Astrocyte (in vitro differentiated cells and primary cell): ENCODE results near the gene USP17L30. TPM values are rescaled to one million over a fixed set of nuclear protein-coding genes. Genes with fewer than 3 reads are reported as not detected.
"Not testable (repeated sequence)": the region's sequence is repeated elsewhere in the genome, so short reads cannot be mapped to it uniquely, and the experiment has no call there.

ENCODE experiments used
- DNase-seq: peaks from one replicate; pipeline ENCODE4 v3.0.0-alpha.2; 2010; ENCODE audit warnings: low read depth
- FAIRE-seq: peaks from 2 replicates; lab custom pipeline; 2011; peaks lifted over from hg19 to GRCh38; lab: Jason Lieb, UNC
- H2AFZ ChIP-seq: 2 replicates; pipeline ENCODE4 v1.6.0; 2012; ENCODE audit warnings: low read depth, low read length, inconsistent platforms
- H3K27ac ChIP-seq: 2 replicates; pipeline ENCODE4 v1.5.1; 2011; ENCODE audit warnings: low read depth, low read length, inconsistent platforms
- H3K27me3 ChIP-seq: 2 replicates; pipeline ENCODE4 v1.6.0; 2011; ENCODE audit warnings: low read length, inconsistent platforms; ENCODE audit not compliant: insufficient read depth
- H3K36me3 ChIP-seq: 2 replicates; pipeline ENCODE4 v1.5.1; 2011; ENCODE audit warnings: low read length, inconsistent platforms; ENCODE audit not compliant: insufficient read depth
- H3K4me1 ChIP-seq: 2 replicates; pipeline ENCODE4 v1.5.1; 2011; ENCODE audit warnings: low read length, inconsistent platforms; ENCODE audit not compliant: insufficient read depth
- H3K4me2 ChIP-seq: 2 replicates; pipeline ENCODE4 v1.6.0; 2012; ENCODE audit warnings: low read length, inconsistent platforms
- H3K4me3 ChIP-seq: 2 replicates; pipeline ENCODE4 v1.5.1; 2011; ENCODE audit warnings: low read depth, mild to moderate bottlenecking, low read length, inconsistent platforms; ENCODE audit not compliant: insufficient read depth
- H3K79me2 ChIP-seq: 2 replicates; pipeline ENCODE4 v1.6.0; 2012; ENCODE audit warnings: mild to moderate bottlenecking, low read length, inconsistent platforms; ENCODE audit not compliant: insufficient read depth
- H3K9ac ChIP-seq: 2 replicates; pipeline ENCODE4 v1.6.0; 2012; ENCODE audit warnings: mild to moderate bottlenecking, low read length, inconsistent platforms
- H3K9me3 ChIP-seq: 2 replicates; pipeline ENCODE4 v1.5.1; 2012; ENCODE audit warnings: low read depth, mild to moderate bottlenecking, low read length, inconsistent platforms; ENCODE audit not compliant: insufficient read depth
- H4K20me1 ChIP-seq: 2 replicates; pipeline ENCODE4 v1.6.0; 2012; ENCODE audit warnings: low read length, inconsistent platforms; ENCODE audit not compliant: insufficient read depth
- H3K27ac Mint-ChIP-seq: one replicate; pipeline ENCODE4 v1.8.0; 2021; ENCODE audit warnings: mild to moderate bottlenecking, mixed read lengths; ENCODE audit not compliant: unreplicated experiment
- H3K27me3 Mint-ChIP-seq: one replicate; pipeline ENCODE4 v1.8.0; 2021; ENCODE audit warnings: low read depth, mixed read lengths; ENCODE audit not compliant: unreplicated experiment
- H3K36me3 Mint-ChIP-seq: one replicate; pipeline ENCODE4 v1.8.0; 2021; ENCODE audit warnings: low read depth, mixed read lengths; ENCODE audit not compliant: unreplicated experiment
- H3K4me1 Mint-ChIP-seq: one replicate; pipeline ENCODE4 v1.8.0; 2021; ENCODE audit warnings: low read depth, mixed read lengths; ENCODE audit not compliant: unreplicated experiment
- H3K4me3 Mint-ChIP-seq: one replicate; pipeline ENCODE4 v1.8.0; 2021; ENCODE audit warnings: mild to moderate bottlenecking, moderate library complexity, mixed read lengths; ENCODE audit not compliant: unreplicated experiment
- H3K9me3 Mint-ChIP-seq: one replicate; pipeline ENCODE4 v1.8.0; 2021; ENCODE audit warnings: mild to moderate bottlenecking, mixed read lengths; ENCODE audit not compliant: unreplicated experiment
- EZH2 ChIP-seq: IDR thresholded peaks from 2 replicates; pipeline ENCODE4 v1.6.1; 2012; ENCODE audit warnings: mild to moderate bottlenecking, low read length, inconsistent platforms; ENCODE audit not compliant: insufficient read depth
- total RNA-seq: library from RNA; stranded (reverse); gene quantifications from 2 replicates; pipeline ENCODE4 v1.2.1, GENCODE V29; 2021
- TF ChIP-seq, protein P1 (sequence below): IDR thresholded peaks from 2 replicates; pipeline ENCODE4 v1.5.1; 2011; ENCODE audit warnings: low read depth, mild to moderate bottlenecking, inconsistent platforms, low read length, moderate library complexity; ENCODE audit not compliant: insufficient read depth

The USP17L30 gene
- total RNA-seq, 1 donor from 2014 or later, result not detected

DNA sequence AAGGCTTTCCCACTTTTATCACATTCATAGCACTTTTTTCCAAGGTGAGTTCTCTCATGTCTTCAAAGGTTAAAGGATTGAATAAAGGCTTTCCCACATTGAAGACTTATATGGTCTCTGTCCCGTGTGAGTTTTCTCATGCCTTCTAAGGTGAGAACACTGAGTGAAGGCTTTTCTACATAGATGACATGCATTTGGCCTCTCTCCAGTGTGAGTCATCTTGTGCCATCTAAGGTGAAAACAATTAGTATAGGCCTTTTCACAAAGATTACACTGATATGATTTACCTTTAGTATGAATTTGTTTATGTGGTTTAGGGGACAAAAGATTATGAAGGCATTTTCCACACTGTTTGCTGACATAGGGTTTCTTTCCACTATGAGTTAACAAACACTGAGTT, 21.2 kb downstream of the USP17L30 start:
- Histone ChIP-seq H3K27me3 (no peaks in the 10 kb centered on the region), H3K4me3 (no peak overlapping the region), H3K27ac (no peak overlapping the region), H3K4me2 (no peak overlapping the region), H3K36me3 (no peaks in the 10 kb centered on the region), H2AFZ (no peak overlapping the region), H3K4me1 (no peaks in the 10 kb centered on the region), H4K20me1 (no peaks in the 10 kb centered on the region), H3K9me3 (no peaks in the 10 kb centered on the region), H3K9ac (no peak overlapping the region), H3K79me2 (no peaks in the 10 kb centered on the region)
- no peaks in the 10 kb centered on the region for H3K36me3 Mint-ChIP-seq
- no peak overlapping the region for H3K27ac Mint-ChIP-seq
- peaks cover 3% of the 10 kb centered on the region for H3K4me1 Mint-ChIP-seq
- TF ChIP-seq, protein P1, sequence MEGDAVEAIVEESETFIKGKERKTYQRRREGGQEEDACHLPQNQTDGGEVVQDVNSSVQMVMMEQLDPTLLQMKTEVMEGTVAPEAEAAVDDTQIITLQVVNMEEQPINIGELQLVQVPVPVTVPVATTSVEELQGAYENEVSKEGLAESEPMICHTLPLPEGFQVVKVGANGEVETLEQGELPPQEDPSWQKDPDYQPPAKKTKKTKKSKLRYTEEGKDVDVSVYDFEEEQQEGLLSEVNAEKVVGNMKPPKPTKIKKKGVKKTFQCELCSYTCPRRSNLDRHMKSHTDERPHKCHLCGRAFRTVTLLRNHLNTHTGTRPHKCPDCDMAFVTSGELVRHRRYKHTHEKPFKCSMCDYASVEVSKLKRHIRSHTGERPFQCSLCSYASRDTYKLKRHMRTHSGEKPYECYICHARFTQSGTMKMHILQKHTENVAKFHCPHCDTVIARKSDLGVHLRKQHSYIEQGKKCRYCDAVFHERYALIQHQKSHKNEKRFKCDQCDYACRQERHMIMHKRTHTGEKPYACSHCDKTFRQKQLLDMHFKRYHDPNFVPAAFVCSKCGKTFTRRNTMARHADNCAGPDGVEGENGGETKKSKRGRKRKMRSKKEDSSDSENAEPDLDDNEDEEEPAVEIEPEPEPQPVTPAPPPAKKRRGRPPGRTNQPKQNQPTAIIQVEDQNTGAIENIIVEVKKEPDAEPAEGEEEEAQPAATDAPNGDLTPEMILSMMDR, result no peak
- TF ChIP-seq EZH2, result no peak
- no peaks in the 10 kb centered on the region for H3K9me3 Mint-ChIP-seq
- DNase-seq (no peak), FAIRE-seq (no peak)
- H3K4me3 Mint-ChIP-seq, result no peak overlapping the region
- H3K27me3 Mint-ChIP-seq, result peaks cover 5% of the 10 kb centered on the region

DNA sequence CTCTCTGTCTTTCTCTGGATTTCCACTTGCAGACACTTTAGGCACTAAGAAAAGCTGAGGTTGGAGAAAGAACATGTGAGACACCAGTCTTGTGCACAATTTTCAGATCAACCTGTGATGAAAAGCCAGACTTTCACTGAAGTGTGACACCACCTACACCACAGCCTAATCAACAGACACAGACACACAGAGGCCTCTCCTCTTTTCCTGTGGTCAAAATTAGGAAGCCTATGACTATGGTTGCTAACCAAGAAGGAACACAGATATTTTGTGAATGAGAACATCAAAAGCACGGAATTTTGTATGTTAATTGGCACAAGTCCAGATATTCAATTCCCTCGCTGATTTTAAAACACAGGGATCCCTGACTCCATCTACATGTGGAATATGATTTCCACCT, 26.1 kb downstream of the USP17L30 start:
- not testable (repeated sequence) for H3K27me3 Mint-ChIP-seq, H3K9me3 ChIP-seq, H3K36me3 ChIP-seq, H3K9ac ChIP-seq, H2AFZ ChIP-seq, H3K4me1 ChIP-seq, H3K4me2 ChIP-seq, H3K9me3 Mint-ChIP-seq, H3K27me3 ChIP-seq, H3K36me3 Mint-ChIP-seq, H3K79me2 ChIP-seq, DNase-seq, H3K4me1 Mint-ChIP-seq, H4K20me1 ChIP-seq, H3K27ac Mint-ChIP-seq, FAIRE-seq, H3K27ac ChIP-seq, H3K4me3 Mint-ChIP-seq, H3K4me3 ChIP-seq

GRCh38 chr4:9405774-9406173, 42.8 kb downstream of the USP17L30 start:
- H3K36me3 Mint-ChIP-seq, FAIRE-seq, H3K27ac Mint-ChIP-seq, H3K27me3 Mint-ChIP-seq, H3K4me3 ChIP-seq, H2AFZ ChIP-seq, H3K9ac ChIP-seq, DNase-seq, H3K4me1 Mint-ChIP-seq, H3K36me3 ChIP-seq, H3K4me2 ChIP-seq, H3K79me2 ChIP-seq, H4K20me1 ChIP-seq, H3K9me3 Mint-ChIP-seq, H3K9me3 ChIP-seq, H3K4me1 ChIP-seq, H3K27me3 ChIP-seq, H3K27ac ChIP-seq, H3K4me3 Mint-ChIP-seq: not testable (repeated sequence)

DNA sequence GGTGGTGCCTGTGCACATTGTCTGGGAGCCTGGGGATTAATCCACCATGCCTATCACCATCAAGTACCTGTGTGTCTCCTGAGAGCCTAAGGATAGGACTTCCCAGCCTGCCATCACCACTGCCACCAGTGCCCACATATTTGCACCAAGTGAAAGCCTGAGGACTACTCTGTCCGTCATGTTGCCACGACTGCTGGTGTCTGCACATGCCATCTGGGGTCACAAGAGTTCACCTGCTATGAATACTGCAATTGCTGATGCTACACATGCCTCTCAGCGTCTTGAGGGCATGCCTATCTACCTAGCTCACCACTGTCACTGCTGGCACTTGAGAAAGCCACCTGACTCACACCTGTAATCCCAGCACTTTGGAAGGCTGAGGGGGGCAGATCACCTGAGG, 43.6 kb downstream of the USP17L30 start:
- not testable (repeated sequence) for DNase-seq, H3K9ac ChIP-seq, H3K27me3 ChIP-seq, H3K4me1 Mint-ChIP-seq, FAIRE-seq, H3K4me3 Mint-ChIP-seq, H3K4me3 ChIP-seq, H3K4me1 ChIP-seq, H3K79me2 ChIP-seq, H3K4me2 ChIP-seq, H3K36me3 Mint-ChIP-seq, H3K27ac ChIP-seq, H3K27me3 Mint-ChIP-seq, H3K36me3 ChIP-seq, H2AFZ ChIP-seq, H4K20me1 ChIP-seq, H3K27ac Mint-ChIP-seq, H3K9me3 Mint-ChIP-seq, H3K9me3 ChIP-seq
